ENCODE data around the gene LEFTY1. TPM values are rescaled to one million over a fixed set of nuclear protein-coding genes. Genes with fewer than 3 reads are reported as not detected.

LEFTY1 gene
- total and polyA plus RNA-seq, 4 donors, result 0.42 to 1.4 (median 0.87) TPM

GRCh38 chr1:225843426-225843795 is 45.5 kb downstream of the LEFTY1 start:
- H3K4me3 ChIP-seq (ENCODE audit: low read depth in 1 of 3, low read length in 3 of 3), result no peak overlapping the region
- DNase-seq (ENCODE audit: low spot score), result no peak
- 85% methylated on average over 6 of the region's 6 CpGs for WGBS
- H3K27ac ChIP-seq (ENCODE audit: low read depth in 1 of 2, low read length in 2 of 2), result no peak overlapping the region
- TF ChIP-seq FOXA2 (IDR thresholded peaks at IDR 0.05) (no peak), HNF4A (conservative IDR thresholded peaks at IDR 0.05) (no peak), RXRA (IDR thresholded peaks at IDR 0.05) (no peak), FOXA1 (IDR thresholded peaks at IDR 0.05) (no peak), RAD21 (IDR thresholded peaks at IDR 0.05) (no peak), CTCF (IDR thresholded peaks at IDR 0.05; ENCODE audit: low read depth, low read length, missing input control) (no peak), NR2F2 (IDR thresholded peaks at IDR 0.05) (no peak), SP1 (IDR thresholded peaks at IDR 0.05) (no peak), YY1 (IDR thresholded peaks at IDR 0.05) (no peak), GABPA (IDR thresholded peaks at IDR 0.05 in 1 of 2, conservative IDR thresholded peaks at IDR 0.05 in 1 of 2) (no peak), ATF3 (IDR thresholded peaks at IDR 0.05) (no peak), HNF4G (IDR thresholded peaks at IDR 0.05) (no peak), TAF1 (conservative IDR thresholded peaks at IDR 0.05) (no peak)
- no peaks in the 10 kb centered on the region for H3K4me1 ChIP-seq (ENCODE audit: control insufficient read depth in 4 of 4, insufficient read depth in 4 of 4, low read length in 3 of 4)
- H3K27me3 ChIP-seq (ENCODE audit: control insufficient read depth in 4 of 4, insufficient read depth in 4 of 4, low read length in 3 of 4), result no peaks in the 10 kb centered on the region
- peaks cover 18 to 73% (median 47%) of the 10 kb centered on the region in 4 donors for H3K36me3 ChIP-seq (ENCODE audit: control insufficient read depth in 4 of 4, insufficient read depth in 3 of 4, low read depth in 1 of 4, low read length in 3 of 4)
- no peak overlapping the region for H3K9ac ChIP-seq (ENCODE audit: low read depth in 1 of 2, low read length in 2 of 2)
- no peaks in the 10 kb centered on the region for H3K9me3 ChIP-seq (ENCODE audit: control insufficient read depth in 4 of 4, low read length in 3 of 4)

GRCh38 chr1:225842788-225843425 is 46.0 kb downstream of the LEFTY1 start:
- Histone ChIP-seq H3K27me3 (ENCODE audit: control insufficient read depth in 4 of 4, insufficient read depth in 4 of 4, low read length in 3 of 4) (no peaks in the 10 kb centered on the region), H3K4me3 (ENCODE audit: low read depth in 1 of 3, low read length in 3 of 3) (no peak overlapping the region), H3K4me1 (ENCODE audit: control insufficient read depth in 4 of 4, insufficient read depth in 4 of 4, low read length in 3 of 4) (no peaks in the 10 kb centered on the region), H3K27ac (ENCODE audit: low read depth in 1 of 2, low read length in 2 of 2) (no peak overlapping the region), H3K9ac (ENCODE audit: low read depth in 1 of 2, low read length in 2 of 2) (no peak overlapping the region), H3K9me3 (ENCODE audit: control insufficient read depth in 4 of 4, low read length in 3 of 4) (no peaks in the 10 kb centered on the region), H3K36me3 (ENCODE audit: control insufficient read depth in 4 of 4, insufficient read depth in 3 of 4, low read depth in 1 of 4, low read length in 3 of 4) (peaks cover 21 to 77% (median 49%) of the 10 kb centered on the region in 4 donors)
- WGBS, result 93% methylated on average over 6 of the region's 6 CpGs
- DNase-seq (ENCODE audit: low spot score), result no peak
- no peak for TF ChIP-seq HNF4A (conservative IDR thresholded peaks at IDR 0.05)
- no peak for TF ChIP-seq GABPA (IDR thresholded peaks at IDR 0.05 in 1 of 2, conservative IDR thresholded peaks at IDR 0.05 in 1 of 2)
- no peak for TF ChIP-seq YY1 (IDR thresholded peaks at IDR 0.05)
- no peak for TF ChIP-seq CTCF (IDR thresholded peaks at IDR 0.05; ENCODE audit: low read depth, low read length, missing input control)
- no peak for TF ChIP-seq ATF3 (IDR thresholded peaks at IDR 0.05)
- TF ChIP-seq MAX (IDR thresholded peaks at IDR 0.05), result no peak
- TF ChIP-seq RXRA (IDR thresholded peaks at IDR 0.05), result no peak
- TF ChIP-seq REST (IDR thresholded peaks at IDR 0.05), result no peak
